Loucy (cell line): ENCODE measurements around the gene ACE.

Experiments
- H2AFZ ChIP-seq: fragments of 200-600 bp; sonication (generic); 2 replicates; pipeline ENCODE4 v1.6.0; 2016; ENCODE audit warnings: antibody characterized with exemption, mild to moderate bottlenecking, low read length, moderate library complexity
- H3F3A ChIP-seq: fragments of 200-600 bp; 2 replicates; pipeline ENCODE4 v1.6.0; 2016; ENCODE audit warnings: antibody characterized with exemption, low read depth, mild to moderate bottlenecking
- H3K27me3 ChIP-seq: fragments of 200-600 bp; sonication (generic); 2 replicates; pipeline ENCODE4 v1.6.1; 2014; ENCODE audit warnings: low read length, mild to moderate bottlenecking; ENCODE audit not compliant: insufficient read depth, poor library complexity, severe bottlenecking
- H3K36me3 ChIP-seq: fragments of 200-600 bp; sonication (generic); 2 replicates; pipeline ENCODE4 v1.6.1; 2016; ENCODE audit warnings: low read length; ENCODE audit not compliant: insufficient read depth
- H3K4me1 ChIP-seq: fragments of 200-600 bp; sonication (generic); 2 replicates; pipeline ENCODE4 v1.5.1; 2014; ENCODE audit warnings: low read length, mild to moderate bottlenecking; ENCODE audit not compliant: insufficient read depth, poor library complexity, severe bottlenecking
- H3K4me2 ChIP-seq: fragments of 200-600 bp; sonication (generic); 2 replicates; pipeline ENCODE4 v1.6.0; 2014; ENCODE audit warnings: antibody characterized with exemption, low read length, low read depth, mild to moderate bottlenecking; ENCODE audit not compliant: poor library complexity, severe bottlenecking
- H3K4me3 ChIP-seq: fragments of 200-600 bp; sonication (generic); 2 replicates; pipeline ENCODE4 v1.5.1; 2014; ENCODE audit warnings: low read length, mild to moderate bottlenecking, mixed read lengths; ENCODE audit not compliant: poor library complexity, severe bottlenecking
- H3K79me2 ChIP-seq: fragments of 200-600 bp; sonication (generic); 2 replicates; pipeline ENCODE4 v1.6.1; 2014; ENCODE audit warnings: low read length; ENCODE audit not compliant: insufficient read depth
- H3K9ac ChIP-seq: fragments of 200-600 bp; sonication (generic); 2 replicates; pipeline ENCODE4 v1.6.0; 2014; ENCODE audit warnings: mild to moderate bottlenecking, low read depth, low read length, moderate library complexity; ENCODE audit not compliant: poor library complexity, severe bottlenecking
- H3K9me2 ChIP-seq: fragments of 200-600 bp; sonication (generic); replicated peaks from 2 replicates; pipeline ENCODE4 v1.6.1; 2016; ENCODE audit warnings: low read depth, low read length, mixed read lengths
- H3K9me3 ChIP-seq: fragments of 200-600 bp; sonication (generic); 2 replicates; pipeline ENCODE4 v1.6.1; 2014; ENCODE audit warnings: mild to moderate bottlenecking, antibody characterized with exemption, low read length, low read depth; ENCODE audit not compliant: insufficient read depth
- H4K20me1 ChIP-seq: fragments of 200-600 bp; sonication (generic); 2 replicates; pipeline ENCODE4 v1.6.0; 2014; ENCODE audit warnings: antibody characterized with exemption, low read length, mild to moderate bottlenecking; ENCODE audit not compliant: insufficient read depth, poor library complexity, severe bottlenecking
- CTCF ChIP-seq: fragments of 200-600 bp; sonication (generic); conservative IDR thresholded peaks from 2 replicates; pipeline ENCODE4 v1.5.1; 2014; ENCODE audit warnings: mild to moderate bottlenecking, antibody characterized with exemption, low read length
- EZH2phosphoT487 ChIP-seq: fragments of 200-600 bp; IDR thresholded peaks from 2 replicates; pipeline ENCODE4 v1.6.1; 2018; ENCODE audit warnings: antibody characterized with exemption, mild to moderate bottlenecking, moderate library complexity, borderline replicate concordance

ACE gene

GRCh38 chr17:63503341-63503705, 26.5 kb downstream of the ACE start:
- Histone ChIP-seq H3K4me1 (no peaks in the 10 kb centered on the region), H3F3A (no peaks in the 10 kb centered on the region), H2AFZ (no peak overlapping the region), H4K20me1 (no peaks in the 10 kb centered on the region), H3K27me3 (no peaks in the 10 kb centered on the region), H3K4me3 (no peak overlapping the region), H3K4me2 (no peak overlapping the region), H3K36me3 (no peaks in the 10 kb centered on the region), H3K9ac (no peak overlapping the region), H3K9me2 (no peaks in the 10 kb centered on the region), H3K9me3 (no peaks in the 10 kb centered on the region), H3K79me2 (no peaks in the 10 kb centered on the region)
- TF ChIP-seq EZH2phosphoT487 (no peak), CTCF (no peak)

- no peaks in the 10 kb centered on the region for H4K20me1 ChIP-seq
- no peaks in the 10 kb centered on the region for H3F3A ChIP-seq
- H2AFZ ChIP-seq: no peak overlapping the region
- no peaks in the 10 kb centered on the region for H3K36me3 ChIP-seq
- H3K9me3 ChIP-seq: no peaks in the 10 kb centered on the region
- H3K27me3 ChIP-seq: no peaks in the 10 kb centered on the region
- H3K79me2 ChIP-seq: no peaks in the 10 kb centered on the region
- TF ChIP-seq CTCF (no peak), EZH2phosphoT487 (no peak)
- no peaks in the 10 kb centered on the region for H3K4me1 ChIP-seq
- H3K9me2 ChIP-seq: no peaks in the 10 kb centered on the region
- no peak overlapping the region for H3K9ac ChIP-seq
- H3K4me3 ChIP-seq: no peak overlapping the region
- H3K4me2 ChIP-seq: no peak overlapping the region
Measured at GRCh38 chr17:63504261-63504660, 27.4 kb downstream of the ACE start.

GRCh38 chr17:63505341-63505740, 28.5 kb downstream of the ACE start:
- Histone ChIP-seq H2AFZ (no peak overlapping the region), H3K79me2 (no peaks in the 10 kb centered on the region), H3K27me3 (no peaks in the 10 kb centered on the region), H4K20me1 (no peaks in the 10 kb centered on the region), H3K36me3 (no peaks in the 10 kb centered on the region), H3K9ac (no peak overlapping the region), H3F3A (no peaks in the 10 kb centered on the region), H3K9me2 (no peaks in the 10 kb centered on the region), H3K4me2 (no peak overlapping the region), H3K4me1 (no peaks in the 10 kb centered on the region), H3K9me3 (no peaks in the 10 kb centered on the region), H3K4me3 (no peak overlapping the region)
- TF ChIP-seq CTCF (no peak), EZH2phosphoT487 (no peak)
